Measurements from ENCODE around the gene PGS1.

DNA sequence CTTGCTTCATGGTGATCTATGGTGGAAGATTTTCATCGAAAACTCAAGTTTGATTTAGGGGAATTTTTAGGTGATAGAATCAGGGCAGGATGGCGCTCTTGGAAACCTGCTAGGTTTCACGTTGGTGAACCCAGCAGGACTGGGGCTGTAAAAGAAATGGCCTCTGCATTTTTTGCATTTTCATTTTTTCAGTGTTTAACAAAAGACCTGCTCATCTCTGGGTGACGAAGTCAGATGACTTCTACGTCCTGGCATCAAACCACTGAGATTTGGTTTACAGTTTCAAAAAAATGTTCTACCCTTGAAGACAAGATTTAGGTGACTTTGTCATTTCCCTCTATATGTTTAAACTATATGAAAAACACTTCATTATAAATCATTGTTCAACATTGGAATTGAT lies 1.9 kb downstream of the PGS1 start:
- TF ChIP-seq, protein P1, sequence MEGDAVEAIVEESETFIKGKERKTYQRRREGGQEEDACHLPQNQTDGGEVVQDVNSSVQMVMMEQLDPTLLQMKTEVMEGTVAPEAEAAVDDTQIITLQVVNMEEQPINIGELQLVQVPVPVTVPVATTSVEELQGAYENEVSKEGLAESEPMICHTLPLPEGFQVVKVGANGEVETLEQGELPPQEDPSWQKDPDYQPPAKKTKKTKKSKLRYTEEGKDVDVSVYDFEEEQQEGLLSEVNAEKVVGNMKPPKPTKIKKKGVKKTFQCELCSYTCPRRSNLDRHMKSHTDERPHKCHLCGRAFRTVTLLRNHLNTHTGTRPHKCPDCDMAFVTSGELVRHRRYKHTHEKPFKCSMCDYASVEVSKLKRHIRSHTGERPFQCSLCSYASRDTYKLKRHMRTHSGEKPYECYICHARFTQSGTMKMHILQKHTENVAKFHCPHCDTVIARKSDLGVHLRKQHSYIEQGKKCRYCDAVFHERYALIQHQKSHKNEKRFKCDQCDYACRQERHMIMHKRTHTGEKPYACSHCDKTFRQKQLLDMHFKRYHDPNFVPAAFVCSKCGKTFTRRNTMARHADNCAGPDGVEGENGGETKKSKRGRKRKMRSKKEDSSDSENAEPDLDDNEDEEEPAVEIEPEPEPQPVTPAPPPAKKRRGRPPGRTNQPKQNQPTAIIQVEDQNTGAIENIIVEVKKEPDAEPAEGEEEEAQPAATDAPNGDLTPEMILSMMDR (IDR thresholded peaks at IDR 0.05; ENCODE audit: poor library complexity), result no peak
- no peak for TF ChIP-seq EZH2phosphoT487 (IDR thresholded peaks at IDR 0.05; ENCODE audit: low read depth, severe bottlenecking, unreplicated experiment)
- no peak for TF ChIP-seq EZH2 (IDR thresholded peaks at IDR 0.05; ENCODE audit: borderline replicate concordance)
